NCI-H1694 (cell line): ENCODE results near the gene LCT.
"Not testable (repeated sequence)": the region's sequence is repeated elsewhere in the genome, so short reads cannot be mapped to it uniquely, and the experiment has no call there.

ENCODE experiments used
- DNase-seq: peaks from one replicate; lab custom pipeline; 2025; lab: John Stamatoyannopoulos, UW

LCT gene

GRCh38 chr2:135831180-135831812 is 5.7 kb downstream of the LCT start:
- DNase-seq = no peak

GRCh38 chr2:135829378-135830135 is 7.4 kb downstream of the LCT start:
- DNase-seq = no peak

- no peak for DNase-seq
Measured at GRCh38 chr2:135826544-135826943, 10.4 kb downstream of the LCT start.

- DNase-seq = no peak
Measured at GRCh38 chr2:135825550-135826176, 11.3 kb downstream of the LCT start.

- no peak for DNase-seq
Measured at GRCh38 chr2:135825131-135825530, 11.9 kb downstream of the LCT start.

GRCh38 chr2:135822855-135823254 is 14.1 kb downstream of the LCT start:
- no peak for DNase-seq

- no peak for DNase-seq
Measured at GRCh38 chr2:135821190-135821589, 15.8 kb downstream of the LCT start.

- no peak for DNase-seq
Measured at GRCh38 chr2:135820003-135820618, 16.9 kb downstream of the LCT start.

- DNase-seq = no peak
Measured at GRCh38 chr2:135818937-135819610, 17.9 kb downstream of the LCT start.

- no peak for DNase-seq
Measured at GRCh38 chr2:135817951-135818350, 19.0 kb downstream of the LCT start.

GRCh38 chr2:135817466-135817865 is 19.5 kb downstream of the LCT start:
- no peak for DNase-seq

- DNase-seq = no peak
Measured at GRCh38 chr2:135815269-135815668, 21.7 kb downstream of the LCT start.

GRCh38 chr2:135812907-135813511 is 24.0 kb downstream of the LCT start:
- DNase-seq = no peak

GRCh38 chr2:135807874-135808273 is 29.1 kb downstream of the LCT start:
- DNase-seq = not testable (repeated sequence)

GRCh38 chr2:135803278-135803677 is 33.7 kb downstream of the LCT start:
- DNase-seq = no peak

GRCh38 chr2:135802350-135802749 is 34.6 kb downstream of the LCT start:
- no peak for DNase-seq

- DNase-seq = no peak
Measured at GRCh38 chr2:135800513-135801460, 36.2 kb downstream of the LCT start.

- DNase-seq = no peak
Measured at GRCh38 chr2:135799738-135800137, 37.2 kb downstream of the LCT start.

GRCh38 chr2:135798762-135799161 is 38.2 kb downstream of the LCT start:
- no peak for DNase-seq

- DNase-seq = no peak
Measured at GRCh38 chr2:135798275-135798705, 38.7 kb downstream of the LCT start.
